Activated CD8-positive, alpha-beta T cell treated with anti-CD3 and anti-CD28 coated beads for 36 hours (primary cell): Measurements from ENCODE around the gene CAPN6. TPM values are rescaled to one million over a fixed set of nuclear protein-coding genes. Genes with fewer than 3 reads are reported as not detected.

ENCODE experiments used
- ATAC-seq: fragments of 200-7000 bp; cut with Tn5 transposase; one replicate; pipeline ENCODE4 v1.10.0; 2021; ENCODE audit warnings: mild to moderate bottlenecking, moderate library complexity
- CTCF ChIA-PET: fragments of 350-600 bp; sonication (Branson Sonifier 250); formaldehyde crosslinking; loops from one replicate; lab custom pipeline; 2021; ENCODE audit warnings: antibody characterized with exemption; lab: Charles Lee
- POLR2A ChIA-PET: fragments of 350-600 bp; sonication (Branson Sonifier 250); formaldehyde crosslinking; loops from one replicate; lab custom pipeline; 2021; ENCODE audit warnings: antibody characterized with exemption; lab: Charles Lee
- DNase-seq: peaks from one replicate; pipeline ENCODE4 v3.0.0-alpha.2; 2020
- H3K27ac Mint-ChIP-seq: one replicate; pipeline ENCODE4 v1.8.0; 2021; ENCODE audit warnings: mild to moderate bottlenecking, mixed read lengths
- H3K27me3 Mint-ChIP-seq: one replicate; pipeline ENCODE4 v1.8.0; 2021; ENCODE audit warnings: mixed read lengths
- H3K36me3 Mint-ChIP-seq: one replicate; pipeline ENCODE4 v1.8.0; 2021; ENCODE audit warnings: low read depth, mixed read lengths
- H3K4me1 Mint-ChIP-seq: one replicate; pipeline ENCODE4 v1.8.0; 2021; ENCODE audit warnings: low read depth, mixed read lengths
- H3K4me3 Mint-ChIP-seq: one replicate; pipeline ENCODE4 v1.8.0; 2021; ENCODE audit warnings: mild to moderate bottlenecking, moderate library complexity, mixed read lengths
- H3K9me3 Mint-ChIP-seq: one replicate; pipeline ENCODE4 v1.8.0; 2021; ENCODE audit warnings: mixed read lengths
- intact Hi-C: fragments of 100-400 bp; cut with micrococcal nuclease; formaldehyde crosslinking; loops from one replicate; pipeline ENCODE4 v1.10.0; 2022
- total RNA-seq, 2 experiments: library from RNA; stranded (reverse); gene quantifications; one replicate each; pipeline ENCODE4 v1.2.3, GENCODE V29; 2021
- TF ChIP-seq, protein P1 (sequence below): fragments of 200-600 bp; IDR thresholded peaks from one replicate; pipeline ENCODE4 v1.8.0; 2022; ENCODE audit warnings: antibody characterized with exemption, mild to moderate bottlenecking

Gene CAPN6
- total RNA-seq, 2 experiments from 2014 or later = not detected

DNA sequence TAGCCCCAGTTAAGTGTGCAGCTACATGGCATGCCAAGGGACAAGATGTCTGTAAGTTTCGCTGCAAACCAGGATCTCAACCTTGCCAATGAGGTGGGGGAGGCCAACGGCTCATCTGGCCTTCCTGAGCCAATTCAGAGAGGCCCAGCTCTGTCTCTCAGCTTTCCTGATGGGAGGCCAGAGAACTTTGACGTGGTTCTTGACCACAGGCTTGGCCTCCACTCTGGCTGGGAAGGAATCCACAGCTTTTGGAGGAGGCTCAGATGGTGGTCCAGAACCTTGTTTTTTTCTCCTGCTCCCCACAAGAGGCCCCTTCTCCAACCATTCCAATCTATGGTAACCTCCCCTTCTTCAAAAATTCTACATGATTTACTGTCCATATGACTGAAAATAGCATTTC is 9.8 kb downstream of the CAPN6 start:
- no peaks in the 10 kb centered on the region for H3K4me1 Mint-ChIP-seq
- POLR2A ChIA-PET = no interaction called here
- intact Hi-C loops = no loop called here
- no peak overlapping the region for H3K27ac Mint-ChIP-seq
- H3K9me3 Mint-ChIP-seq = no peaks in the 10 kb centered on the region
- CTCF ChIA-PET = no interaction called here
- no peaks in the 10 kb centered on the region for H3K27me3 Mint-ChIP-seq
- DNase-seq (no peak), ATAC-seq (no peak)
- no peaks in the 10 kb centered on the region for H3K36me3 Mint-ChIP-seq
- H3K4me3 Mint-ChIP-seq = no peak overlapping the region
- TF ChIP-seq, protein P1, sequence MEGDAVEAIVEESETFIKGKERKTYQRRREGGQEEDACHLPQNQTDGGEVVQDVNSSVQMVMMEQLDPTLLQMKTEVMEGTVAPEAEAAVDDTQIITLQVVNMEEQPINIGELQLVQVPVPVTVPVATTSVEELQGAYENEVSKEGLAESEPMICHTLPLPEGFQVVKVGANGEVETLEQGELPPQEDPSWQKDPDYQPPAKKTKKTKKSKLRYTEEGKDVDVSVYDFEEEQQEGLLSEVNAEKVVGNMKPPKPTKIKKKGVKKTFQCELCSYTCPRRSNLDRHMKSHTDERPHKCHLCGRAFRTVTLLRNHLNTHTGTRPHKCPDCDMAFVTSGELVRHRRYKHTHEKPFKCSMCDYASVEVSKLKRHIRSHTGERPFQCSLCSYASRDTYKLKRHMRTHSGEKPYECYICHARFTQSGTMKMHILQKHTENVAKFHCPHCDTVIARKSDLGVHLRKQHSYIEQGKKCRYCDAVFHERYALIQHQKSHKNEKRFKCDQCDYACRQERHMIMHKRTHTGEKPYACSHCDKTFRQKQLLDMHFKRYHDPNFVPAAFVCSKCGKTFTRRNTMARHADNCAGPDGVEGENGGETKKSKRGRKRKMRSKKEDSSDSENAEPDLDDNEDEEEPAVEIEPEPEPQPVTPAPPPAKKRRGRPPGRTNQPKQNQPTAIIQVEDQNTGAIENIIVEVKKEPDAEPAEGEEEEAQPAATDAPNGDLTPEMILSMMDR = no peak

DNA sequence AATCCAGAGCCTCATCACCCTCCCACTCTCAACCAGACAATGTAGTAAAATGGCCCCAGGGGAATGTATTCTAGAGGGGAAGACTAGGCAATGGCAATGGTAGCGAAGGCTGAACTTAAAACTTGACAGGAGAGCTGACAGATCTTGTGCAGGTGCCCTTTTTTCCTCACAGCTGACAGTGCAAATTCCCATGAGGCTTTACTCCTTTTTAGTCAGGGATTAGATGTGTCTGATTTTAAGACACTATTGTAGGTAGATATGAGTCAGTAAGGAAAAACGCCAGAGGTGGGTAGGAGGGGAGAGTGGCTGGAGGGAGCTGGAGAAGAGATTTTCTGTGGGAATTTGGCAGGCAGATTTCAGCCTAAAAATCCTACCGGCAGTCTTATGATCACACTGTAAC is 10.7 kb downstream of the CAPN6 start:
- TF ChIP-seq, protein P1 = no peak
- DNase-seq (no peak), ATAC-seq (no peak)
- no peaks in the 10 kb centered on the region for H3K27me3 Mint-ChIP-seq
- ChIA-PET POLR2A (no interaction called here), CTCF (no interaction called here)
- no peaks in the 10 kb centered on the region for H3K36me3 Mint-ChIP-seq
- no peaks in the 10 kb centered on the region for H3K9me3 Mint-ChIP-seq
- H3K4me1 Mint-ChIP-seq = no peaks in the 10 kb centered on the region
- H3K27ac Mint-ChIP-seq = no peak overlapping the region
- no peak overlapping the region for H3K4me3 Mint-ChIP-seq
- intact Hi-C loops = no loop called here

DNA sequence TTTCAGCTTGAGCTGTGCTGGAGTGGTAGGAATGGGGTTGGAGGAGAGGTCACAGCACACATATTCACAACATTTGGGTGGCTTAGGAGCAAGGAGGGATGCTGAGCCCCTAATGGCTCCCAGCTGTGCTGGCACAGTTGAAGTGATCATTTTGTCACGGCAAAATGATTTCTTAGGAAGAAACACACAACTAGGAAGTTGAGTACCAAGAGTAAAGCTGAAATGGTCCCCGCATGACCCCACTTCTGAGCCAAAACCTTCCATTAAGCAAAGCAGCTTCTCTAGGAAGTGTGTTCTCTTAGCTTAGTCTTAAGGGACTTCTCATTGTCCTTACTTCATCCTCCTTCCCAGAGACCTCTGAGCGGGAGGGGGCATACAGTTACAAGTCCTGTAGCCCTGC is 12.6 kb downstream of the CAPN6 start:
- ChIA-PET CTCF (interaction anchor here (0.5 kb wide), 1 partner anchor 777 kb away, joined by 3 read pairs; no protein-coding TSS in a partner anchor), POLR2A (no interaction called here)
- no peak overlapping the region for H3K4me3 Mint-ChIP-seq
- TF ChIP-seq, protein P1 = no peak
- H3K36me3 Mint-ChIP-seq = no peaks in the 10 kb centered on the region
- no peak overlapping the region for H3K27ac Mint-ChIP-seq
- ATAC-seq = no peak
- no peaks in the 10 kb centered on the region for H3K9me3 Mint-ChIP-seq
- DNase-seq = no peak
- no peaks in the 10 kb centered on the region for H3K27me3 Mint-ChIP-seq
- intact Hi-C loops = no loop called here
- H3K4me1 Mint-ChIP-seq = no peaks in the 10 kb centered on the region

DNA sequence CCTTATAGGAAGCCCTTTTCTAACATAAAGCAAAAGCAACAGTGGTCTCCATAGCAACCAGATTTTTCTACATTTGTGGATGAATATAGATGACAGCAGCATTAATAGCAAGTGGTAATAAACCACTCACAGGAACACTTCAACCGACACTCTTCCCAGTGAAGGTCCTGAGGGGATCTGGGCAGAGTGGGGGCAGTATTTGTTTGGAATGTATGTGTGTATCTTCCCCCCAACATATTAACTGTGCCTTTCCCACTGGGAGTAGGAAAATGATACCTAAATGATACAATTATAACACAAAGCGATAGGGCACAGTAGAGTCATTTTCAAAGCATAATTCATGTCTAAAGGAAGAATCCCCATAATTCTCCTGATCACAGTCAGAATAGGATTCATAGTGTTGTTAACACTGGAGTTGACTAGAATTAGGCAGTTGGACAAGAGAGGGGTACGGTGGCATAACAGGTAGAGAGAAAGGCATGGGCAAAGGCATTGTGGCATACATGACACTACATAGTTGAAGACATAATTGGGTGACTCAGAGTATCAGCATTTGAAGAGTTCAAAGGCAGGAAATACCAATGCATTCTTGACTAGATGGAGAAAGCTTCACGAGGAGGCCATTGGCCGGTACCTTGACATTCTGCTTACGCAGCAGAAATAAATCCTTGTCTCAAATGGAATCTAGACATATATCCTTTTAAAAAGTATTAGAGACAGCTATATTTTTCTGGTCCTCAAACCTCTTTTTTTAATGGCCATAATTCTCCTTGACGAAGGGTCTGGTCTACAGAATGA is 15.2 kb downstream of the CAPN6 start:
- intact Hi-C loops = no loop called here
- ChIA-PET POLR2A (no interaction called here), CTCF (no interaction called here)
- Mint-ChIP-seq H3K9me3 (no peaks in the 10 kb centered on the region), H3K4me1 (no peaks in the 10 kb centered on the region), H3K4me3 (no peak overlapping the region), H3K27me3 (no peaks in the 10 kb centered on the region), H3K27ac (no peak overlapping the region), H3K36me3 (no peaks in the 10 kb centered on the region)
- TF ChIP-seq, protein P1 = no peak
- DNase-seq (no peak), ATAC-seq (no peak)

DNA sequence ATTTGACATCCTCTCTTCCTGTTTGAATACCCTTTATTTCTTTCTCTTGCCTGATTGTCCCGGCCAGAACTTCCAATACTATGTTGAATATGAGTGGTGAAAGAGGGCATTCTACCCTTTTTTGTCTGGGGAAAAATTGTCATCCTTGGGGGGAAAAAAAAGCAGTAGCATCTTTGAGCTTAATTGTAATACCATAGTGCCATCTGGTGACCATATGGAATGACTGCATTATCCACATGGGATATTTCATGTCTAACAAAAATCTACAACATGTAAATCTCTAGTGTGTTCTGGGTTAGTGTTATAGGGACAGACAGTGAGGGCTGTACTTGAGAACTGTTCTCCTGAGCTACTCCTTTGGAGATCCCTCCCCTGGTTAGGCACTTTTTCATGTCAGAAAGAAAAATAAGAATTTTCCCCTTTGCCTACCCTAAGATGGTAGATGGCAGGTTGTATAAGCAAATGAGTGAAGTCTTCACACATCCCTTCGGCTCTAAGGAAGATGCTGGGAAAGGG is 26.0 kb downstream of the CAPN6 start:
- DNase-seq (no peak), ATAC-seq (no peak)
- no peaks in the 10 kb centered on the region for H3K9me3 Mint-ChIP-seq
- ChIA-PET CTCF (interaction anchor here (0.7 to 1.8 kb wide), 5 partner anchors 147 to 397 kb away, joined by 3 to 8 read pairs (median 4); no protein-coding TSS in a partner anchor), POLR2A (no interaction called here)
- H3K27ac Mint-ChIP-seq = no peak overlapping the region
- no peak overlapping the region for H3K4me3 Mint-ChIP-seq
- no peaks in the 10 kb centered on the region for H3K4me1 Mint-ChIP-seq
- no peaks in the 10 kb centered on the region for H3K36me3 Mint-ChIP-seq
- intact Hi-C loops = loop anchor here (5.0 to 10.0 kb wide), 2 partner anchors 149 to 392 kb away; partner anchors contain the start of gene PAK3
- TF ChIP-seq, protein P1 = no peak
- H3K27me3 Mint-ChIP-seq = no peaks in the 10 kb centered on the region
